Measurements from ENCODE around the gene SYCP2.

SYCP2 gene

GRCh38 chr20:59933296-59933848 lies at the start of gene SYCP2:
Gene SYCP2 (minus strand): TSS chr20:59933637. CDS start chr20:59922413, 11,224 bp downstream.
- no peak within 1 kb of the TSS for H3K27ac ChIP-seq
- TF ChIP-seq ZFX (IDR thresholded peaks at IDR 0.05) (no peak), CTCF (conservative IDR thresholded peaks at IDR 0.05) (no peak)

GRCh38 chr20:59983076-59983475 lies 49.6 kb upstream of the SYCP2 start:
- TF ChIP-seq ZFX (IDR thresholded peaks at IDR 0.05) (no peak), CTCF (conservative IDR thresholded peaks at IDR 0.05) (no peak)
- no peak overlapping the region for H3K27ac ChIP-seq

GRCh38 chr20:59977086-59977485 lies 43.6 kb upstream of the SYCP2 start:
- TF ChIP-seq CTCF (conservative IDR thresholded peaks at IDR 0.05) (no peak), ZFX (IDR thresholded peaks at IDR 0.05) (no peak)
- no peak overlapping the region for H3K27ac ChIP-seq

GRCh38 chr20:59976156-59976782 lies 42.8 kb upstream of the SYCP2 start:
- TF ChIP-seq CTCF (conservative IDR thresholded peaks at IDR 0.05) (no peak), ZFX (IDR thresholded peaks at IDR 0.05) (no peak)

GRCh38 chr20:59972037-59972801 lies 38.8 kb upstream of the SYCP2 start:
- H3K27ac ChIP-seq = no peak overlapping the region

More at GRCh38 chr20:59976156-59976782, 42.8 kb upstream of the SYCP2 start:
- H3K27ac ChIP-seq = no peak overlapping the region

GRCh38 chr20:59971428-59971827 lies 38.0 kb upstream of the SYCP2 start:
- H3K27ac ChIP-seq = no peak overlapping the region
- TF ChIP-seq CTCF (conservative IDR thresholded peaks at IDR 0.05) = no peak
- no peak for TF ChIP-seq ZFX (IDR thresholded peaks at IDR 0.05)

More at GRCh38 chr20:59972037-59972801, 38.8 kb upstream of the SYCP2 start:
- TF ChIP-seq CTCF (conservative IDR thresholded peaks at IDR 0.05) (no peak), ZFX (IDR thresholded peaks at IDR 0.05) (no peak)

- no peak for TF ChIP-seq ZFX (IDR thresholded peaks at IDR 0.05)
- no peak for TF ChIP-seq CTCF (conservative IDR thresholded peaks at IDR 0.05)
- H3K27ac ChIP-seq = no peak overlapping the region
Observed at GRCh38 chr20:59966428-59966827, 33.0 kb upstream of the SYCP2 start.

Data from C4-2B (cell line).